Endothelial cell of umbilical vein (primary cell): ENCODE data around the gene LCP1. TPM values are rescaled to one million over a fixed set of nuclear protein-coding genes. Genes with fewer than 3 reads are reported as not detected.

Experiments used
- BruUV-seq: library from RNA; stranded (reverse); fragments of 400-500 nt; replicated peaks from 2 replicates; lab custom pipeline; 2021; lab: Mats Ljungman, UMichigan
- CTCF ChIA-PET: fragments of 300-600, 350-600 bp; sonication (Branson Sonifier 250); formaldehyde crosslinking; loops from one replicate; lab custom pipeline; 2021; ENCODE audit warnings: antibody characterized with exemption, inconsistent platforms; lab: Charles Lee
- POLR2A ChIA-PET: fragments of 300-600, 350-600 bp; sonication (Branson Sonifier 250); formaldehyde crosslinking; loops from one replicate; lab custom pipeline; 2021; ENCODE audit warnings: antibody characterized with exemption, inconsistent platforms; lab: Charles Lee
- DNase-seq: peaks from one replicate; pipeline ENCODE4 v3.0.0-alpha.2; 2011; ENCODE audit warnings: low read depth, low spot score
- FAIRE-seq: peaks from 2 replicates; lab custom pipeline; 2011; peaks lifted over from hg19 to GRCh38; lab: Jason Lieb, UNC
- H2AFZ ChIP-seq: 2 replicates; pipeline ENCODE4 v1.6.0; 2012; ENCODE audit warnings: low read depth, low read length, control low read depth, inconsistent platforms
- H3K27ac ChIP-seq: 2 replicates; pipeline ENCODE4 v1.5.1; 2011; ENCODE audit warnings: low read depth, mild to moderate bottlenecking, control low read depth, low read length, moderate library complexity; ENCODE audit not compliant: insufficient read depth
- H3K27me3 ChIP-seq, 2 experiments: 2 replicates each; pipeline versions ENCODE4 v1.6.0 to v1.6.1; 2011; ENCODE audit warnings: low read length in 2 of 2, mixed read lengths in 1 of 2; ENCODE audit not compliant: control insufficient read depth in 2 of 2, insufficient read depth in 2 of 2
- H3K36me3 ChIP-seq, 2 experiments: 2 replicates in 1 of 2; 3 replicates in 1 of 2; pipeline ENCODE4 v1.5.1; 2011; ENCODE audit warnings: low read length in 2 of 2, mild to moderate bottlenecking in 1 of 2, moderate library complexity in 1 of 2; ENCODE audit not compliant: control insufficient read depth in 2 of 2, insufficient read depth in 2 of 2; ENCODE audit errors: extremely low read depth in 1 of 2
- H3K4me1 ChIP-seq: 3 replicates; pipeline ENCODE4 v1.5.1; 2011; ENCODE audit warnings: mild to moderate bottlenecking, low read length; ENCODE audit not compliant: control insufficient read depth, insufficient read depth; ENCODE audit errors: extremely low read depth
- H3K4me2 ChIP-seq: 2 replicates; pipeline ENCODE4 v1.6.1; 2011; ENCODE audit warnings: low read length, control low read depth, mixed read lengths; ENCODE audit not compliant: insufficient read depth
- H3K4me3 ChIP-seq, 3 experiments: fragments of 200-600 bp in 1 of 3; sonication (generic), shearing (Covaris generic) in 1 of 3; replicated peaks in 1 of 3; 2 replicates each; pipeline ENCODE4 v1.5.1; 2011 to 2016; ENCODE audit warnings: control low read depth in 3 of 3, low read length in 3 of 3, mild to moderate bottlenecking in 2 of 3, inconsistent platforms in 1 of 3, low read depth in 1 of 3, moderate library complexity in 1 of 3; ENCODE audit not compliant: insufficient read depth in 1 of 3
- H3K79me2 ChIP-seq: 2 replicates; pipeline ENCODE4 v1.6.0; 2012; ENCODE audit warnings: low read length, inconsistent platforms; ENCODE audit not compliant: control insufficient read depth, insufficient read depth
- H3K9ac ChIP-seq: replicated peaks from 2 replicates; pipeline ENCODE3; 2011; ENCODE audit warnings: low read length, control low read depth; ENCODE audit not compliant: insufficient read depth; ENCODE audit errors: extremely low read depth
- H3K9me1 ChIP-seq: replicated peaks from 3 replicates; pipeline ENCODE4 v1.6.0; 2011; ENCODE audit warnings: mild to moderate bottlenecking, low read length; ENCODE audit not compliant: control insufficient read depth, insufficient read depth; ENCODE audit errors: extremely low read depth
- H3K9me3 ChIP-seq: replicated peaks from 2 replicates; pipeline ENCODE4 v1.5.1; 2012; ENCODE audit warnings: low read length, inconsistent platforms; ENCODE audit not compliant: control insufficient read depth, insufficient read depth
- H4K20me1 ChIP-seq: replicated peaks from 2 replicates; pipeline ENCODE3; 2011; ENCODE audit warnings: mild to moderate bottlenecking, low read length; ENCODE audit not compliant: control insufficient read depth, insufficient read depth; ENCODE audit errors: extremely low read depth
- CTCF ChIP-seq, 2 donors: IDR thresholded peaks; 1 replicate in 1 of 2; 2 replicates in 1 of 2; pipeline ENCODE4 v1.5.1; 2011; ENCODE audit warnings: low read length in 2 of 2, mild to moderate bottlenecking in 2 of 2, moderate library complexity in 2 of 2, control low read depth in 1 of 2, inconsistent platforms in 1 of 2, low read depth in 1 of 2; ENCODE audit not compliant: insufficient read depth in 1 of 2; ENCODE audit errors: extremely low read depth in 1 of 2
- EZH2 ChIP-seq: IDR thresholded peaks from 2 replicates; pipeline ENCODE4 v1.6.1; 2012; ENCODE audit warnings: borderline replicate concordance, low read depth, mild to moderate bottlenecking, moderate library complexity, low read length, inconsistent platforms; ENCODE audit not compliant: severe bottlenecking
- FOS ChIP-seq: IDR thresholded peaks from 2 replicates; pipeline ENCODE4 v1.6.1; 2011; ENCODE audit warnings: mild to moderate bottlenecking, low read length, moderate library complexity, borderline replicate concordance; ENCODE audit not compliant: insufficient read depth
- GATA2 ChIP-seq: IDR thresholded peaks from 2 replicates; pipeline ENCODE4 v1.7.0; 2011; ENCODE audit warnings: low read depth, mild to moderate bottlenecking, moderate library complexity, mixed read lengths, low read length; ENCODE audit not compliant: insufficient read length, insufficient read depth
- JUN ChIP-seq: IDR thresholded peaks from 2 replicates; pipeline ENCODE4 v1.6.1; 2011; ENCODE audit warnings: borderline replicate concordance, low read depth; ENCODE audit not compliant: insufficient read length, insufficient read depth
- MAX ChIP-seq: IDR thresholded peaks from 2 replicates; pipeline ENCODE4 v1.6.1; 2011; ENCODE audit not compliant: insufficient read depth, insufficient read length
- dilution Hi-C: fragments of 300-500 bp; cut with MboI; formaldehyde crosslinking; loops from one replicate; pipeline ENCODE4 v1.15.0; 2019; ENCODE audit warnings: low sequenced_read_pairs; ENCODE audit not compliant: extremely low pct_ligation_motif_present
- intact Hi-C: fragments of 100-400 bp; cut with micrococcal nuclease; formaldehyde crosslinking; loops from one replicate; pipeline ENCODE4 v1.10.0; 2022
- polyA plus RNA-seq, 4 experiments: library from polyadenylated mRNA; depleted of rRNA in 3 of 4; stranded (reverse) in 3 of 4; unstranded in 1 of 4; fragments of >200 nt; gene quantifications; 2 replicates each; pipeline versions ENCODE4 v1.2.1 to v1.2.3, GENCODE V29; 2011 to 2012; ENCODE audit warnings: missing spikeins in 1 of 4
- total RNA-seq: library from RNA; stranded (reverse); gene quantifications from 2 replicates; pipeline ENCODE4 v1.2.3, GENCODE V29; 2021

Gene LCP1
- total and polyA plus RNA-seq, 2 donors (not counting 3 experiments of a cell fraction or from before 2014, with no cell fraction given), result 0.18 to 0.38 TPM

- no TSS peak for BruUV-seq
- Histone ChIP-seq H3K27me3 (peaks cover 10 to 20% of the 10 kb centered on the region in 2 experiments), H3K4me1 (no peaks in the 10 kb centered on the region), H3K9me1 (no peaks in the 10 kb centered on the region), H3K4me3 (no peak overlapping the region), H3K4me2 (no peak overlapping the region), H3K36me3 (no peaks in the 10 kb centered on the region), H3K9ac (no peak overlapping the region), H3K9me3 (no peaks in the 10 kb centered on the region), H4K20me1 (no peaks in the 10 kb centered on the region), H3K27ac (no peak overlapping the region), H3K79me2 (no peaks in the 10 kb centered on the region), H2AFZ (no peak overlapping the region)
- POLR2A ChIA-PET, result interaction anchor here (0.6 kb wide), 1 partner anchor 162 kb away, joined by 3 read pairs; no protein-coding TSS in a partner anchor
- TF ChIP-seq JUN (no peak), FOS (no peak), CTCF (IDR thresholded peaks at IDR 0.05; ENCODE audit: extremely low read depth in 1 of 2, insufficient read depth in 1 of 2, low read depth in 1 of 2, low read length in 2 of 2) (no peak), EZH2 (no peak), MAX (no peak), GATA2 (no peak)
- FAIRE-seq (no peak), DNase-seq (no peak)
- CTCF ChIA-PET, result interaction anchor here (3.1 to 5.6 kb wide), 2 partner anchors 12 to 23 kb away, joined by 11 to 26 read pairs; no protein-coding TSS in a partner anchor
- dilution Hi-C loops (no loop called here), intact Hi-C loops (no loop called here)
Measured at GRCh38 chr13:46137627-46138317, 44.2 kb downstream of the LCP1 start.
